ENCODE measurements around the gene PUM1.

PUM1 gene

GRCh38 chr1:30988045-30988444, 77.5 kb downstream of the PUM1 start:
- Histone ChIP-seq H2AFZ (ENCODE audit: low read depth) (no peak overlapping the region), H3K27me3 (ENCODE audit: insufficient read depth, low read depth) (no peaks in the 10 kb centered on the region), H4K20me1 (ENCODE audit: insufficient read depth) (peaks cover 16% of the 10 kb centered on the region), H3K36me3 (ENCODE audit: insufficient read depth) (no peaks in the 10 kb centered on the region; the same call in 1 of the 2 replicates), H3K79me2 (ENCODE audit: insufficient read depth, low read depth) (peaks cover 89% of the 10 kb centered on the region), H3K4me2 (no peak overlapping the region), H3K4me3 (IDR thresholded peaks at IDR 0.05; ENCODE audit: insufficient read depth, low read depth, low read length) (no peak overlapping the region), H3K27ac (no peak overlapping the region), H3K9ac (no peak overlapping the region), H3K4me1 (ENCODE audit: low read depth, poor library complexity, severe bottlenecking) (peaks cover 31% of the 10 kb centered on the region)
- no peak for TF ChIP-seq CTCF (conservative IDR thresholded peaks at IDR 0.05; ENCODE audit: low read depth, low read length)

- H3K36me3 ChIP-seq (ENCODE audit: insufficient read depth): no peaks in the 10 kb centered on the region; the same call in 1 of the 2 replicates
- no peak overlapping the region for H3K4me3 ChIP-seq (IDR thresholded peaks at IDR 0.05; ENCODE audit: insufficient read depth, low read depth, low read length)
- no peak overlapping the region for H3K27ac ChIP-seq
- H2AFZ ChIP-seq (ENCODE audit: low read depth): no peak overlapping the region
- peaks cover 16% of the 10 kb centered on the region for H4K20me1 ChIP-seq (ENCODE audit: insufficient read depth)
- no peak overlapping the region for H3K4me2 ChIP-seq
- no peak for TF ChIP-seq CTCF (conservative IDR thresholded peaks at IDR 0.05; ENCODE audit: low read depth, low read length)
- H3K27me3 ChIP-seq (ENCODE audit: insufficient read depth, low read depth): no peaks in the 10 kb centered on the region
- H3K79me2 ChIP-seq (ENCODE audit: insufficient read depth, low read depth): peaks cover 89% of the 10 kb centered on the region
- H3K4me1 ChIP-seq (ENCODE audit: low read depth, poor library complexity, severe bottlenecking): peaks cover 31% of the 10 kb centered on the region
- no peak overlapping the region for H3K9ac ChIP-seq
Observed at GRCh38 chr1:30986755-30987154, 78.8 kb downstream of the PUM1 start.

- Histone ChIP-seq H3K36me3 (ENCODE audit: insufficient read depth) (peaks cover 5% of the 10 kb centered on the region; the same call in 1 of the 2 replicates), H3K27ac (no peak overlapping the region), H3K9ac (no peak overlapping the region), H3K27me3 (ENCODE audit: insufficient read depth, low read depth) (no peaks in the 10 kb centered on the region), H3K4me2 (no peak overlapping the region), H3K79me2 (ENCODE audit: insufficient read depth, low read depth) (peaks cover 72% of the 10 kb centered on the region; the same call in 1 of the 2 replicates), H4K20me1 (ENCODE audit: insufficient read depth) (peaks cover 6% of the 10 kb centered on the region), H2AFZ (ENCODE audit: low read depth) (no peak overlapping the region), H3K4me3 (IDR thresholded peaks at IDR 0.05; ENCODE audit: insufficient read depth, low read depth, low read length) (no peak overlapping the region), H3K4me1 (ENCODE audit: low read depth, poor library complexity, severe bottlenecking) (peaks cover 27% of the 10 kb centered on the region)
- TF ChIP-seq CTCF (conservative IDR thresholded peaks at IDR 0.05; ENCODE audit: low read depth, low read length): no peak
Observed at GRCh38 chr1:30984991-30985503, 80.5 kb downstream of the PUM1 start.

- Histone ChIP-seq H4K20me1 (ENCODE audit: insufficient read depth) (peaks cover 6% of the 10 kb centered on the region), H3K79me2 (ENCODE audit: insufficient read depth, low read depth) (peaks cover 74% of the 10 kb centered on the region), H3K36me3 (ENCODE audit: insufficient read depth) (peaks cover 9% of the 10 kb centered on the region; the same call in 1 of the 2 replicates), H3K4me1 (ENCODE audit: low read depth, poor library complexity, severe bottlenecking) (peaks cover 25% of the 10 kb centered on the region), H3K27ac (no peak overlapping the region), H3K27me3 (ENCODE audit: insufficient read depth, low read depth) (no peaks in the 10 kb centered on the region), H3K4me2 (no peak overlapping the region), H3K4me3 (IDR thresholded peaks at IDR 0.05; ENCODE audit: insufficient read depth, low read depth, low read length) (no peak overlapping the region), H3K9ac (no peak overlapping the region), H2AFZ (ENCODE audit: low read depth) (no peak overlapping the region)
- TF ChIP-seq CTCF (conservative IDR thresholded peaks at IDR 0.05; ENCODE audit: low read depth, low read length): no peak
Observed at GRCh38 chr1:30984165-30984889, 81.2 kb downstream of the PUM1 start.

Measured in KMS-11 (cell line).